GM18526 (cell line): Measurements from ENCODE around the gene MYH1.

Experiments
- POLR2A ChIP-seq: IDR thresholded peaks from 3 replicates; pipeline ENCODE4 v1.6.1; 2011; ENCODE audit not compliant: insufficient read length; ENCODE audit errors: extremely low read depth

Gene MYH1

GRCh38 chr17:10513299-10514067 lies 4.9 kb downstream of the MYH1 start:
- TF ChIP-seq POLR2A: no peak

DNA sequence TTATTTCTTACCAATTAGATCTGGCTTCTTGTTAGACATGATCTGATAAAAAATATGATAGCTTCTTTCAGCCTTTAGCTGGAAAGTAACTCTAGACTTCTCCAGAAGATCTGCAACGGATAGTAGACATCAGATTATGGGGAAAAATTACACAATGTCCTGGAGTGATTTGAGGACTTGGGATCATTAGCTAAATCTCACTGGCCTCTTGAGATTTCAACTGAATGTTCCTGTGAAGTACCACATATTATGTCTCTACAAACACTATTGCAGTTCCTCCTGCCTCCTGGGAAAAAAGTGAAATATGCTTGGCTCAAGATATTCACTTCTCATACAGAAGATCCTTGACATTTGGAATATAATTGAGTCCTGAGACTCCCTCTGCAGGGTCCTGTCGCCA lies 5.5 kb downstream of the MYH1 start:
- no peak for TF ChIP-seq POLR2A

DNA sequence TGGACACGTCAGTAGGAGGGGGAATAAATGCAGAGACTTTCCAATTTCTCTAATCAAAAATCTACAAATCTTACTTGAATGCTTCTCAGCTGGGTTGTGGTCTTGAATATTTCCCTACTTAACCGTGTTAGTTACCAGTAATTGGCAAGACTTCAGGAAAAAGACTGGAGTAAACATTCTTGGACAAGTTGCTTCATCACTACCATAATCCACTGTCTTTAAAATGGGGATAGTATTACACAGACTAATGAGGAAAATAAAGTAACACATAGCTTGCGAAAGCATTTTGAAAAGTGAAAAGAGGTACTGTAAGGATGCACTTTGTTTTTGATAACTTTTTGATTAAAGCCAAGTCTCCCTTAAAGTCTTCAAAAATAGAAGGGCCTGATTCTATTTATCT lies 18.4 kb downstream of the MYH1 start:
- TF ChIP-seq POLR2A: no peak

DNA sequence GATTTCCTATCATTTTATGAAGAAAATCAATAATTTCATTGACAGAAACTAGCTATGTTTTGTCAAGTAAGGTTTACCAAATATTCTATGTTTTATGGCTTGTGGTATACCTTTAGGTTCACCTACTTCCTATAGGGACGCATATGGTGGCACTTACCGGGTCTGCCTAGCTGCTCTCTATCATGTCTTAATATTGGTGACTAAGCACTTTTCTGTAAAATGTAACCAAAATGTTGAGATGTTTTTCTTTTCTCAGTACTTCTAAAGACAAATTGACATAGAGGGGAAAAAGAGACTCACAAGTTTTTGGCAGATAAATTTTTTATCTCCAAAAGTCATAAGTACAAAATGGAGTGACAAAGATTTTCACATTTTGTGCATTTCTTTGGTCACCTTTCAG lies 26.3 kb downstream of the MYH1 start:
- no peak for TF ChIP-seq POLR2A

DNA sequence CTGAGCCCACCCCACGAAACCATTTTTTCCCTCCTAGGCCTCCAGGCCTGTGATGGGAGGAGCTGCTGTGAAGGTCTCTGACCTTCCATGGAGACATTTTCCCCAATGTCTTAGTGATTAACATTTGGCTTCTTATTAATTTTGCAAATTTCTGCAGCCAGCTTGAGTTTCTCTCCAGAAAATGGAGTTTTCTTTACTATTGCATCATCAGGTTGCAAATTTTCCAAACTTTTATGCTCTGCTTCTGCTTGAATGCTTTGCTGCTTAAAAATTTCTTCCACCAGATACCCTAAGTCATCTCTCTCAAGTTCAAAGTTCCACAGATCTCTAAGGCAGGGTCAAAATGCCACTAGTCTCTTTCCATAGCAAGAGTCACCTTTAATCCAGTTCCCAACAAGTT lies 36.1 kb downstream of the MYH1 start:
- TF ChIP-seq POLR2A: no peak

- TF ChIP-seq POLR2A: no peak
These were observed 40.6 kb downstream of the MYH1 start for GRCh38 chr17:10477701-10478100.

- TF ChIP-seq POLR2A: no peak
These were observed 43.8 kb downstream of the MYH1 start for GRCh38 chr17:10474536-10474935.

GRCh38 chr17:10471858-10472257 lies 46.5 kb downstream of the MYH1 start:
- no peak for TF ChIP-seq POLR2A

DNA sequence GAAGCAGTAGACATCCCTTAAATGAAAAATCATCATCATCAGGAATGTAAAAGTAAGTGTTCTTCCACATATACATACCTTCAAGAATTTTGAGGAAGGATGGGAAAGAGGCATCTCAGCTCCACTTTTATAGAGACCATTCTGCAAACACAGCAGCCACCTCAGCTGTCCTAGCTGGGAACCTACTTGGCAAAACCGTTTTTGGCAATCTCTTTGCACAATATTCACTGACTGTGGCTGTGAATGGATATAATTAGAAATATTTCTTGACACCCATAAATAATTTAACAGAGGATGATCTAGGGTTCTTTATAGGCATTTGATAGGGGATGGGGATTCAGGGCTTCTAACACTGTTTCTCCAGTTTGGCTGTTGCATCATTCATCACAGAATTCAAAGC lies 48.9 kb downstream of the MYH1 start, which contains the start of gene MYH4:
Gene MYH4 (minus strand): TSS at position 101 of the 400 bp plus-strand sequence. CDS start 2,814 bp downstream, outside the sequence.
- no peak for TF ChIP-seq POLR2A

DNA sequence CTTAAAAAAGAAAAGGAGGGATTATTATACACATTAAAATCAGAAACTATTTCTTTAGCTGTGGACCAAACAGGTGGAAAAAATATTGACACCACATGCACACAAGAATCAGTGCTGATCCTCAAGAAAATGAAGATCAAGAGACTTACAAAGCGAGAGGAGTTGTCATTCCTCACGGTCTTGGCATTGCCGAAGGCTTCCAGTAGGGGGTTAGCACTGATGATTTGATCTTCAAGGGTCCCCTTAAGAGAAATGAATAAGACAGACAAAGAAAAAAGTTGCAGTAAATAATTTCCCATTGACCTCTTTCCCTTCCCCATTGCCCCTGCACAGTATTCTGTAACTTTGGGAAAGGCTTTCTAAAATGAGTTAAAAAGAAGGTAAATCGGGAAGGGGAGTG lies 54.9 kb downstream of the MYH1 start:
- TF ChIP-seq POLR2A: no peak

DNA sequence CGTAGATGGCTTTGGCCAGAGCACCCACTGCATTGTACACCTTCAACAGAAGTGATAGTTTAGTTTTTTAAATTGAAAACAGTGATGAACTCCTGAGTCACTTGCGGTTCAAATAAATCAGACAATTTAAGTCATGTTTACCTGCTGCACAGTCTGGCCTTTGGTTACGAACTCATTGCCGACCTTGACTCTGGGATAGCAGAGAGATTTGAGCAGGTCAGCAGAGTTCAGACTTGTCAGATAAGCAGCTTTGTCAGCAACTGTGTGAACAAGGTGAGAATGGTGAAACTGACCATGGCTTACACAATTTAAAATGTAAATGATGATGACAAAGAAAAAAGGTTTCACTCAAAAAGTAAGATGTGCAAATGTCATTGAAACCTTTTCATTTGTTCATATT lies 58.3 kb downstream of the MYH1 start:
- no peak for TF ChIP-seq POLR2A

- no peak for TF ChIP-seq POLR2A
These were observed 59.6 kb downstream of the MYH1 start for GRCh38 chr17:10458701-10459100.

DNA sequence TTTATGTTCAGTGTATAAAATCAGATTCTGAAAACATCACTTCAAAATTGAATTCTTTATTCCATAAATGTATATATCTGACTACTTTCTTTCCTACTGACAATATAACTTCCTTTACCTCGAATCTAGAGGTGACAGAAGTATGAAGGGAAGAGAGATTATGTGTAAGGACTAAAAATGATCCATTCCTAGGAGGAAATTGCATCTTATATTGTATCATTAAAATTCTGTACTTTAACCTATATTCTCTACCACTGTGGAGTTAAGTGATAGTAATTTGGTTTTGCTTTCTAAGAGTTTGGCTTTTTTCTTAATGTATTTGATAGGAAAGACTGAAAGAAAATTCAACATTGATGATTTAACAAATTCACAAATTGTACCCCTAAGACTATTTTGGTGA lies 60.4 kb downstream of the MYH1 start:
- TF ChIP-seq POLR2A: no peak

- no peak for TF ChIP-seq POLR2A
These were observed 71.1 kb downstream of the MYH1 start for GRCh38 chr17:10447026-10447931.
